GM23338 (cell line): Measurements from ENCODE around the gene MYLK4. TPM values are rescaled to one million over a fixed set of nuclear protein-coding genes. Genes with fewer than 3 reads are reported as not detected.

Experiments used
- ATAC-seq: fragments of 200-7000 bp; cut with Tn5 transposase; 3 replicates; pipeline ENCODE4 v1.9.1; 2020
- DNase-seq: peaks from one replicate; pipeline ENCODE4 v3.0.0-alpha.2; 2015; ENCODE audit warnings: low spot score
- H2AFZ ChIP-seq: fragments of 200-600 bp; sonication (generic); 2 replicates; pipeline ENCODE4 v1.8.0; 2016; ENCODE audit warnings: antibody characterized with exemption, mild to moderate bottlenecking, moderate library complexity
- H3F3A ChIP-seq: fragments of 200-600 bp; sonication (generic); replicated peaks from 2 replicates; pipeline ENCODE4 v1.8.0; 2017; ENCODE audit warnings: antibody characterized with exemption, mixed run types, low read depth
- H3K27ac ChIP-seq: fragments of 200-600 bp; sonication (generic); 2 replicates; pipeline ENCODE4 v1.6.1; 2016; ENCODE audit warnings: low read depth
- H3K27me3 ChIP-seq: fragments of 200-600 bp; sonication (generic); 2 replicates; pipeline ENCODE4 v1.8.0; 2016; ENCODE audit warnings: mild to moderate bottlenecking, mixed run types, moderate library complexity; ENCODE audit not compliant: insufficient read depth
- H3K36me3 ChIP-seq: fragments of 200-600 bp; sonication (generic); 2 replicates; pipeline ENCODE4 v1.8.0; 2016; ENCODE audit warnings: mild to moderate bottlenecking; ENCODE audit not compliant: insufficient read depth
- H3K4me1 ChIP-seq: fragments of 200-600 bp; sonication (generic); 2 replicates; pipeline ENCODE4 v1.8.0; 2016; ENCODE audit warnings: mild to moderate bottlenecking, moderate library complexity; ENCODE audit not compliant: insufficient read depth
- H3K4me2 ChIP-seq: fragments of 200-600 bp; sonication (generic); 2 replicates; pipeline ENCODE4 v1.7.1; 2017; ENCODE audit warnings: mixed run types
- H3K4me3 ChIP-seq: fragments of 200-600 bp; sonication (generic); 2 replicates; pipeline ENCODE4 v1.6.1; 2016; ENCODE audit warnings: mixed run types
- H3K79me2 ChIP-seq: fragments of 200-600 bp; sonication (generic); replicated peaks from 2 replicates; pipeline ENCODE4 v1.8.0; 2017; ENCODE audit warnings: mild to moderate bottlenecking; ENCODE audit not compliant: insufficient read depth
- H3K9me2 ChIP-seq: fragments of 200-600 bp; sonication (generic); 2 replicates; pipeline ENCODE4 v1.8.0; 2017; ENCODE audit not compliant: insufficient read depth
- H4K20me1 ChIP-seq: fragments of 200-600 bp; sonication (generic); replicated peaks from 2 replicates; pipeline ENCODE4 v1.8.0; 2017; ENCODE audit warnings: mild to moderate bottlenecking; ENCODE audit not compliant: insufficient read depth
- H3K27ac Mint-ChIP-seq: 2 replicates; pipeline ENCODE4 v1.8.0; 2020; ENCODE audit warnings: inconsistent platforms, mild to moderate bottlenecking, moderate library complexity, mixed read lengths
- H3K27me3 Mint-ChIP-seq: 3 replicates; pipeline ENCODE4 v1.8.0; 2022; ENCODE audit warnings: low read depth, mild to moderate bottlenecking, moderate library complexity, mixed read lengths, inconsistent platforms; ENCODE audit not compliant: insufficient read depth, poor library complexity
- H3K36me3 Mint-ChIP-seq: 3 replicates; pipeline ENCODE4 v1.8.0; 2021; ENCODE audit warnings: low read depth, mild to moderate bottlenecking, inconsistent platforms, moderate library complexity, mixed read lengths
- H3K4me1 Mint-ChIP-seq: 3 replicates; pipeline ENCODE4 v1.8.0; 2020; ENCODE audit warnings: mild to moderate bottlenecking, inconsistent platforms, mixed read lengths
- H3K4me3 Mint-ChIP-seq: 3 replicates; pipeline ENCODE4 v1.8.0; 2021; ENCODE audit warnings: moderate library complexity, mild to moderate bottlenecking, inconsistent platforms, mixed read lengths
- H3K9me3 Mint-ChIP-seq: 3 replicates; pipeline ENCODE4 v1.8.0; 2020; ENCODE audit warnings: moderate library complexity, mild to moderate bottlenecking, inconsistent platforms, mixed read lengths
- CREB1 ChIP-seq: fragments of 250-450 bp; sonication (Bioruptor Pico); IDR thresholded peaks from 2 replicates; pipeline ENCODE4 v1.5.0; 2020; ENCODE audit warnings: low read depth, mild to moderate bottlenecking, moderate library complexity
- ETS1 ChIP-seq: IDR thresholded peaks from 2 replicates; pipeline ENCODE4 v1.6.1; 2016; ENCODE audit warnings: antibody characterized with exemption
- EZH2phosphoT487 ChIP-seq: fragments of 200-600 bp; sonication (generic); IDR thresholded peaks from one replicate; pipeline ENCODE4 v1.8.1; 2018; ENCODE audit warnings: antibody characterized with exemption; ENCODE audit not compliant: unreplicated experiment
- NANOG ChIP-seq: IDR thresholded peaks from 2 replicates; pipeline ENCODE4 v1.6.1; 2016; ENCODE audit warnings: antibody characterized with exemption, borderline replicate concordance
- POLR2AphosphoS5 ChIP-seq: IDR thresholded peaks from 2 replicates; pipeline ENCODE4 v1.6.1; 2016; ENCODE audit warnings: antibody characterized with exemption, low read depth
- STAT1 ChIP-seq: IDR thresholded peaks from one replicate; pipeline ENCODE4 v1.6.1; 2016; ENCODE audit warnings: antibody characterized with exemption; ENCODE audit not compliant: unreplicated experiment
- ZNF114 ChIP-seq: fragments of 250-450 bp; sonication (Bioruptor Pico); IDR thresholded peaks from 2 replicates; pipeline ENCODE4 v1.5.0; 2020; ENCODE audit warnings: mild to moderate bottlenecking, moderate library complexity
- ZNF331 ChIP-seq: fragments of 250-450 bp; sonication (Bioruptor Pico); IDR thresholded peaks from 2 replicates; pipeline ENCODE4 v1.5.0; 2020; ENCODE audit warnings: low read depth, mild to moderate bottlenecking, moderate library complexity
- polyA plus RNA-seq: library from polyadenylated mRNA; unstranded; fragments of >200 nt; fragmentation: Nextera tagmentation; extraction: Ambion mirVana; gene quantifications from 2 replicates; pipeline ENCODE4 v1.2.1, GENCODE V29; 2016
- total RNA-seq: library from RNA; depleted of rRNA; stranded (reverse); fragments of >200 nt; shearing (Covaris generic); gene quantifications from 2 replicates; pipeline ENCODE4 v1.2.3, GENCODE V29; 2014
- TF ChIP-seq, protein P1 (sequence below), 2 experiments: fragments of 200-600 bp in 1 of 2; sonication (generic) in 1 of 2; conservative IDR thresholded peaks; 2 replicates each; pipeline versions ENCODE4 v1.5.1 to v1.6.1; 2016 to 2017; ENCODE audit warnings: antibody characterized with exemption in 2 of 2, low read depth in 2 of 2, mild to moderate bottlenecking in 2 of 2, moderate library complexity in 1 of 2
- TF ChIP-seq, protein P2 (sequence below): IDR thresholded peaks from one replicate; pipeline ENCODE4 v1.6.1; 2018; ENCODE audit warnings: antibody characterized with exemption; ENCODE audit not compliant: unreplicated experiment

MYLK4 gene
- total and polyA plus RNA-seq, 2 experiments from 2014 or later: 0.03 to 0.17 TPM

- TF ChIP-seq NANOG (no peak), ZNF331 (no peak), ZNF114 (CRISPR knock-in tag) (no peak), ETS1 (no peak), EZH2phosphoT487 (no peak), STAT1 (no peak)
- TF ChIP-seq, protein P1, sequence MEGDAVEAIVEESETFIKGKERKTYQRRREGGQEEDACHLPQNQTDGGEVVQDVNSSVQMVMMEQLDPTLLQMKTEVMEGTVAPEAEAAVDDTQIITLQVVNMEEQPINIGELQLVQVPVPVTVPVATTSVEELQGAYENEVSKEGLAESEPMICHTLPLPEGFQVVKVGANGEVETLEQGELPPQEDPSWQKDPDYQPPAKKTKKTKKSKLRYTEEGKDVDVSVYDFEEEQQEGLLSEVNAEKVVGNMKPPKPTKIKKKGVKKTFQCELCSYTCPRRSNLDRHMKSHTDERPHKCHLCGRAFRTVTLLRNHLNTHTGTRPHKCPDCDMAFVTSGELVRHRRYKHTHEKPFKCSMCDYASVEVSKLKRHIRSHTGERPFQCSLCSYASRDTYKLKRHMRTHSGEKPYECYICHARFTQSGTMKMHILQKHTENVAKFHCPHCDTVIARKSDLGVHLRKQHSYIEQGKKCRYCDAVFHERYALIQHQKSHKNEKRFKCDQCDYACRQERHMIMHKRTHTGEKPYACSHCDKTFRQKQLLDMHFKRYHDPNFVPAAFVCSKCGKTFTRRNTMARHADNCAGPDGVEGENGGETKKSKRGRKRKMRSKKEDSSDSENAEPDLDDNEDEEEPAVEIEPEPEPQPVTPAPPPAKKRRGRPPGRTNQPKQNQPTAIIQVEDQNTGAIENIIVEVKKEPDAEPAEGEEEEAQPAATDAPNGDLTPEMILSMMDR (conservative IDR thresholded peaks at IDR 0.05; ENCODE audit: low read depth in 2 of 2): no peak
Measured at GRCh38 chr6:2765896-2766766, 15.4 kb upstream of the MYLK4 start (continued).

- Histone ChIP-seq H3K27me3 (peaks cover 5% of the 10 kb centered on the region; the same call in 1 of the 2 replicates), H4K20me1 (peaks cover 37% of the 10 kb centered on the region), H3K4me3 (peak within 1 kb of the TSS; percentile 83), H3K9me2 (no peaks in the 10 kb centered on the region), H3K4me2 (peak within 1 kb of the TSS; percentile 94), H3K4me1 (peaks cover 34% of the 10 kb centered on the region), H3F3A (no peaks in the 10 kb centered on the region), H3K79me2 (peaks cover 42% of the 10 kb centered on the region), H2AFZ (peak within 1 kb of the TSS; percentile 92), H3K36me3 (no peaks in the 10 kb centered on the region), H3K27ac (peak within 1 kb of the TSS; percentile 59; the same call in 1 of the 2 replicates)
- DNase-seq: peak; percentile 99
- ATAC-seq: peak; percentile 89
- Mint-ChIP-seq H3K9me3 (peaks cover 7% of the 10 kb centered on the region; the same call in 1 of the 3 replicates), H3K4me1 (peaks cover 36% of the 10 kb centered on the region), H3K27me3 (peaks cover 7% of the 10 kb centered on the region), H3K4me3 (peak within 1 kb of the TSS; percentile 90), H3K36me3 (peaks cover 13% of the 10 kb centered on the region; the same call in 2 of the 3 replicates), H3K27ac (peak within 1 kb of the TSS; percentile 94)
- TF ChIP-seq ETS1: peak; percentile 93
- peak; percentile 78 for TF ChIP-seq CREB1
- TF ChIP-seq POLR2AphosphoS5: peak; percentile 59
- TF ChIP-seq, protein P2, sequence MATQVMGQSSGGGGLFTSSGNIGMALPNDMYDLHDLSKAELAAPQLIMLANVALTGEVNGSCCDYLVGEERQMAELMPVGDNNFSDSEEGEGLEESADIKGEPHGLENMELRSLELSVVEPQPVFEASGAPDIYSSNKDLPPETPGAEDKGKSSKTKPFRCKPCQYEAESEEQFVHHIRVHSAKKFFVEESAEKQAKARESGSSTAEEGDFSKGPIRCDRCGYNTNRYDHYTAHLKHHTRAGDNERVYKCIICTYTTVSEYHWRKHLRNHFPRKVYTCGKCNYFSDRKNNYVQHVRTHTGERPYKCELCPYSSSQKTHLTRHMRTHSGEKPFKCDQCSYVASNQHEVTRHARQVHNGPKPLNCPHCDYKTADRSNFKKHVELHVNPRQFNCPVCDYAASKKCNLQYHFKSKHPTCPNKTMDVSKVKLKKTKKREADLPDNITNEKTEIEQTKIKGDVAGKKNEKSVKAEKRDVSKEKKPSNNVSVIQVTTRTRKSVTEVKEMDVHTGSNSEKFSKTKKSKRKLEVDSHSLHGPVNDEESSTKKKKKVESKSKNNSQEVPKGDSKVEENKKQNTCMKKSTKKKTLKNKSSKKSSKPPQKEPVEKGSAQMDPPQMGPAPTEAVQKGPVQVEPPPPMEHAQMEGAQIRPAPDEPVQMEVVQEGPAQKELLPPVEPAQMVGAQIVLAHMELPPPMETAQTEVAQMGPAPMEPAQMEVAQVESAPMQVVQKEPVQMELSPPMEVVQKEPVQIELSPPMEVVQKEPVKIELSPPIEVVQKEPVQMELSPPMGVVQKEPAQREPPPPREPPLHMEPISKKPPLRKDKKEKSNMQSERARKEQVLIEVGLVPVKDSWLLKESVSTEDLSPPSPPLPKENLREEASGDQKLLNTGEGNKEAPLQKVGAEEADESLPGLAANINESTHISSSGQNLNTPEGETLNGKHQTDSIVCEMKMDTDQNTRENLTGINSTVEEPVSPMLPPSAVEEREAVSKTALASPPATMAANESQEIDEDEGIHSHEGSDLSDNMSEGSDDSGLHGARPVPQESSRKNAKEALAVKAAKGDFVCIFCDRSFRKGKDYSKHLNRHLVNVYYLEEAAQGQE: no peak
- TF ChIP-seq, protein P1 (conservative IDR thresholded peaks at IDR 0.05; ENCODE audit: low read depth in 2 of 2): peak; percentile 24 to 67; a peak in 3 of 4 replicates
Measured at GRCh38 chr6:2765166-2765895, 14.6 kb upstream of the MYLK4 start, which contains the start of gene WRNIP1. Gene WRNIP1, plus strand, starts transcription at chr6:2765393. Its CDS starts 230 bp downstream, at chr6:2765623.
